KBM-7 (cell line): Measurements from ENCODE around the gene ASB2.
A peak's percentile ranks its signal among the peaks of the same experiment; 100 is the strongest.

Experiments
- DNase-seq: peaks from one replicate; pipeline ENCODE4 v3.0.0-alpha.2; 2015
- in situ Hi-C: fragments of 300-500 bp; cut with MboI; formaldehyde crosslinking; loops from 2 replicates; pipeline ENCODE4 v1.14.3; 2020; ENCODE audit warnings: low sequenced_read_pairs, low pct_unique_long_range_greater_than_20kb, mixed read lengths

Gene ASB2

GRCh38 chr14:93954900-93955849 lies 21.2 kb downstream of the ASB2 start:
- in situ Hi-C loops = no loop called here
- peak; percentile 74 for DNase-seq

DNA sequence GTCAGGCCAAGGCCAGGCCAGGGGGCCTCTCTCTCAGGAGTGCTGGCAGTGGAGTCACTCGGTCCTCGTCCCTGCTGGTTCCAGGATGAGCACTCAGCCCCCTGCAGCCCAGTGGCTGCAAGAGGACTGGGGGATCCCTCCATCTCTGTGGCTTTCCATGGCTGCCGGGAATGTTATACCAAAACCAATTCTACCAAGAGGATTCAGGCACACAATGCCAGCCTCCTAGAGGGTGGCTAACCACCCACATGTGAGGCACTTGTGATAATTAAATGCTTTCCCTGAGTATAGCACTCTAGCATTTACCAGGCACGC lies 21.9 kb downstream of the ASB2 start:
- in situ Hi-C loops = no loop called here
- no peak for DNase-seq

DNA sequence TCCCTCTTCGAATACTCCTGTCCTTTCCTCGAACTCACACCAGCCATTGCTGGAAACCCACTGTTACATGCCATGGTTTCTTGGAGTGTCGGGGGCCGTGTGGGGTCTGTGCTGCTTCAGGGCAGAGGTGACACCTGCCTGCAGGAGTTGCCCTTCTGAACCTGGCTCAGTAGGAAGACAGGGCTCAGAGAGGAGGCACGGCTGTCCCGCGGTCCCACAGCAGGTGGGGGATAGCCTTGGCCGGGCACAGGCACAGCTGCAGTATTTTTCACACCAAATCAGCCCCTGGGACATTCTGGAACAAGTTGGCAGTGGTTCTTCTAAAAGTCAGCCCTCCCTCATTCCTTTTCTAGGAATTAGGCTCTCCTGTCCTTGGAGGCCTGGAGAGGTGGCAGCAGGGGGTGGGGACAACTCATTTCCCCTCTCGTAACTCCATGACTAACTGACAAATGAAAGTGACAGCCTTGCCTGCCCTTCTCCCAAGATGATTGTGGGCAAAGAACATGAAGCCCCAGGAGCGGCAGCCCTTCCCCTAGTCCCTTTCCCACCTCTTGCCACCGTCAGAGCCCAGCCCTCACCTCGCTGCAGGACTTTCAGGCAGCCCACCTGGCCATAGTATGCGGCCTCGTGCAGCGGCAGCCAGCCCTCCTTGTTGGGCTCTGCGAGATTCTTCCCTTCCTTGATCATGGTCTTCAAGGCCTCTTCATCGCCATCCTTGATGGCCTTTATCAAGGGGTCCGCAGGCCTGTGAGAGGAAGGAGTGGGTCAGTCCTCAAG lies 22.4 kb downstream of the ASB2 start:
- DNase-seq = no peak
- in situ Hi-C loops = no loop called here

GRCh38 chr14:93953263-93953662 lies 23.1 kb downstream of the ASB2 start:
- DNase-seq = no peak
- in situ Hi-C loops = no loop called here

DNA sequence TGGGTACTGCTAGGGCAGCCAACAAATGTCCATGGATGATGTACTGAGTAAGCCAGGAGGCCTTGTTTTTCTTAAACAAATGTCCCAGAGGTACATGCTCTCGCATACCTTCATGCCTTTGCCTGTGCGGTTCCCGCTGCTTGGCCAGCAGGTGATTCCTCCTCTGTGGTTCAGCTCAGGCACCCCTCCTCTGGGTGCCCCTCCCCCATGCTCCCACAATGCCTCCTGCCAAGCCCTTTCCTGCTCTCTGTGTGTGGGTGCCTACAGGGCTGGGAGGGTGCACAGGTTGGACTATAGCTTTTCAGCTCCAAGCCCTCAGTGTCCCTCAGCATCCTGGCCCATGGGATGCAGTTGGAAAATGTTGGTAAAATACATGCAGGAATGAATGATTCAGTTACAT lies 23.5 kb downstream of the ASB2 start:
- no peak for DNase-seq
- in situ Hi-C loops = no loop called here

GRCh38 chr14:93951635-93952540 lies 24.5 kb downstream of the ASB2 start:
- in situ Hi-C loops = no loop called here

DNA sequence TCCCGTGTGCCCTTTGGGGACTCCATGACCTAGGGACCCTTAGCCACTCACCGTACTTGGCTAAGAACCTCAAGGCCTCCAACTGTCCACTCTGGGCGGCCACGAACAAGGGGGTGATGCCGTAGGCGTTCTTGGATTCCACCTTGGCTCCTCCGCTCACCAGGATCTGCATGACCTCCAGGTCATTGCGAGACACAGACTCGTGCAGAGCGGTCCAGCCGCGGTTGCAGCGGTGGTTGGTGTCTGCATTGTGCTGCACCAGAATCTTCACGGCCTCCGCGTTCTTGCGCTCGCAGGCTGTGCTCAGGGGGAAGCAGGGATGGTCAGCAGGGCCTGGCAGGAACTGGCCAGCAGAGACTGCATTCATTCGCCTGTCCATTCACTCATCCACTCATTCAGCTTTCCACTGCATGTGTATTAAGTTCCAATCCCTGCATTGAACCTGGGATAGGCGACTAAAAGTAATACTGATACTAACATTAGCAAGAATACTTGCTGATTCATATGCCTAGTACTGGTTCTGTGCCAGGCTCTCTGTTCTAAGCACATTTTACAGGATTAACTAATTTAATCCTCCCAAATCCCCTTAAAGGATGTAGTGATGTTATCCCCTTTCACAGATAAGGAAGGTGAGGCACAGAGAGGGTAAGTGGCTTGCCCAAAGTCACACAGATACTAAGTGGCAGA lies 25.3 kb downstream of the ASB2 start:
- DNase-seq = no peak
- in situ Hi-C loops = no loop called here

More at GRCh38 chr14:93951635-93952540, 24.5 kb downstream of the ASB2 start:
- no peak for DNase-seq

DNA sequence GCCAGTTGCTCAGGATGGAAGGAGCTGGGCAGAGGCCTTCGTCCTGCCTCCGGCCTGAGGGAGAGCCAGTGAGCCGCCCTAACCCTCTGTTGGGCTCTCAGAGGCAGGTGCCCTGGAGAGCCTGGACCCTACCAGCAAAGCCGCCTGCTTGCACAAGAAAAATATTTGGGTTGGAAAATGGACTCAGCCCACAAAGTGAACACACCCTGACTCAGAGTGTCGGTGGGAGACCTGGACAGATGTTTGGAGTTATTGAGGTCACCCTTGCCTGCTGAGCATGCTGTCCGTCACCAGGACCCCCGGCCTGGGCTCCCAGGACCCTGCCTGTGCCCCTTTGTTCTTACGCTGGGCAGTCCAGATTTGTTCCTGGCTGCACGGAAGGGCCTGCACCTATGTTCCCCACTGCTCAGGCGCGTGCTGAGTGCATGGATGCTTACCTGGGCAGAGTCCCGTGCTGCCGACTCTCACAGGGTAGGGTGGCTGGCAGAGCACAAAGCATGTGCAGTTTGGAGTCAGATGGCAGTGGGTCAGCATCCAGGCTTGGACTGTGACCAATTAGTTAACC lies 26.8 kb downstream of the ASB2 start:
- DNase-seq = no peak
- in situ Hi-C loops = no loop called here

DNA sequence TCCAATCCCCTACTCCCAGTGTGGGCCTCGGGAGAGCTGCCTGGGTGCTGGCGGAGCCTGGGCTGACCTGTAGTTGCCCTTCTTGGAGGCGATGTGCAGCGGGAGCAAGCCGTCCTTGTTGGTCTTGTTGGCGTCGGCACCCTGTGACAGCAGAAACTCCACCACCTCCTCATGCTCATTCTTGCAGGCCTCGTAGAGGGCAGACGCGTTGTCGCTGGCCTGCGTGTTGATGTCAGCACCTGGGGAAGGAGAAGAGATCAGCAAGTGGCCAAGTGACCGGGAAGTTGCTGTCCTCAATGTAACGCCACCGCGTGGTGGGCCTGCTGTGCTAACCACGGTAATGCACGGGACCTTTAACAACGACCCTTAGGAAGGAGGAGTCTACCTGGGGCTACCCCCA lies 29.1 kb downstream of the ASB2 start:
- in situ Hi-C loops = no loop called here
- no peak for DNase-seq

GRCh38 chr14:93946541-93947090 lies 29.8 kb downstream of the ASB2 start:
- in situ Hi-C loops = no loop called here
- DNase-seq = no peak

- in situ Hi-C loops = no loop called here
- DNase-seq = no peak
These were observed 30.3 kb downstream of the ASB2 start for GRCh38 chr14:93946104-93946503.

DNA sequence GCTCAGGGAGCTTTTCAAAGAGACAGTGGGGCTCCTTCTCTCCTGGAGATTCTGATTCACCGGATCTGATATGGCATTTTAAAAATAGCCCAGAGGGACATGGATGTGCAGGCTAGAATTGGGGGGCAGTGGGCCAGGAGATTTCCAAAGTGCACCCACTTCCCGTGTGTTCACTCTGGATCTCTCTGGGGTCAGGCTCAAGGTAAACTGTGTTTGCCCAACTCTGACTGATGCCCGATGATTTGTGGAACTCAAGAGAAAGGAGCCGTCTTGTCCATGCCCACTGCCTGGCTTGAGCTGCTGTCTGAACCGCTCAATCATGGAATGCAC lies 31.3 kb downstream of the ASB2 start:
- in situ Hi-C loops = no loop called here
- DNase-seq = no peak

DNA sequence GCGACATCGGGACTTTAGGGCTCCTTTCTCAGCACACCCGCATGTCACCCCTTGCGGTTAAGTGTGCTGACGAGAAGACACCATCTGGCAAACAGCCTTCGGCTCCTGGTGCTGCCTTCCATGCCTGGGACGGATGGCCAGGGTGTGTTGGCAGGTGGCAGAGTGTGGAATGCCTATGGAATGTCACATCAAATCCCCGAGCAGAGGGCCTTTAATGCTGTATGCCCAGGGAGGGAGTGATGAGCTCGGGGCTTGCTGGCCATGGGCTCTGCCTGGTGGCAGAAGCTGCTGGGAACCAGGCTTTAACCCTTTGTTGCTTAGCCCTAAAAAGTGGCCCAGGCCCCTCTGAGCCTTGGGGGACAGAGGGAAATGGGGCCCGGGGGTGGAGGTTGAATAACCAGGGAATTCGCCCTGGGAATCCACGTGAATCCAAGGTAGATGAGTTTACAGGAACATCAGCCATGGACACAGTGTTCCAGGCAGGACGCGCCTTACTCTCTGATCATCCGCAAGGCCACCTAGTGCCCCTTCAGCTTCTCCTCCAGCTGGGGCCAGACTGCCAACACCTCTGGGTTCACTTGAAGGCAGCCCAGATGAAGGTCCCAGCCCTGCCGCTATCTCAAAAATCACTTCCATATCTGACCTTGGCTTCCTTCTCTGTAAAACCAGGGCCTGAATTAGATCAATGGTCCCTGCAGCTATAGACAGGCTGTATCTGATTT lies 31.9 kb downstream of the ASB2 start:
- no peak for DNase-seq
- in situ Hi-C loops = no loop called here

- no peak for DNase-seq
- in situ Hi-C loops = no loop called here
These were observed 32.4 kb downstream of the ASB2 start for GRCh38 chr14:93943930-93944329.

DNA sequence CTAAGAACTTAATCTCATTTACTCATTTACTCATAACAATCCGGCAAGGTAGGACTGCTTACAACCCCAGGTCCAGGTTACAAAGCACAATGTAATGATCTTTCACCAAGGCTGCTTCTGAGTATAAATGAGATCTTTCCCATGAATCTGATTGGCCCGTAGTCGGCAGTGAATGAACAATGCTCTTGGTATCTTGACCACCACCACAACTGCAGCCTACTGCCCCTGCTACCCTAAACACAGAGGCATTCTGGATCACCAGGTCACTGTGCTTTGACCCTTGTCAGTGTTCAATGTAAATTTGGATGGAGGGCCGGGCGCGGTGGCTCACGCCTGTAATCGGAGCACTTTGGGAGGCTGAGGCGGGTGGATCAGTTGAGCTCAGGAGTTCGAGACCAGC lies 33.3 kb downstream of the ASB2 start:
- no peak for DNase-seq
- in situ Hi-C loops = no loop called here

- DNase-seq = no peak
- in situ Hi-C loops = no loop called here
These were observed 35.0 kb downstream of the ASB2 start for GRCh38 chr14:93941293-93941910.

DNA sequence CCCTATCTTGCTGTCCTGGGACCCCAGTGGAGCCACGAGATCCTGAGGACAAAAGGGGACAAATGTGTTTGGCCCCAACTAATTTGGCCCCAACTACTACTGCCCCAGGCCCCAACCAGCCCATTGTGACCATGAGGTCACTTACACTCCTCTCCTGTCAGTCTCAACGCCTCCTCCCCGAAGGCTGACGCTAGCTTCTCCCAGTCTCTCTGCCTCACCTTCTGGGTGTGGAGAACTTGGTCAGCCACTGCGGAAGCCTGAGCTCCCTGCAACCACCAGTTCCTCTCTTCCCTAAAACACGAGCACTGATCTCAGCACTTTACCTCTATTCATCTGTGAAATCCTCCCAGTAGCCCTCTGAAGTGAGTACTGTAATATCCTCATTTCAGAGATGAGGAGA lies 35.9 kb downstream of the ASB2 start:
- no peak for DNase-seq
- in situ Hi-C loops = no loop called here
